GM12865 (cell line): ENCODE measurements around the gene CYB5RL.
"Not testable (repeated sequence)": the region's sequence is repeated elsewhere in the genome, so short reads cannot be mapped to it uniquely, and the experiment has no call there.

ENCODE experiments used
- DNase-seq: peaks from one replicate; pipeline ENCODE4 v3.0.0; 2010; ENCODE audit warnings: low read depth
- H3K4me3 ChIP-seq: 2 replicates; pipeline ENCODE4 v1.5.1; 2011; ENCODE audit warnings: mild to moderate bottlenecking, low read depth, low read length, control low read depth
- CTCF ChIP-seq: IDR thresholded peaks from 2 replicates; pipeline ENCODE4 v1.5.1; 2011; ENCODE audit warnings: low read length, control low read depth, low read depth, inconsistent platforms; ENCODE audit not compliant: insufficient read depth; ENCODE audit errors: missing control alignments

The CYB5RL gene

GRCh38 chr1:54221113-54221834, 21.4 kb upstream of the CYB5RL start:
- no peak overlapping the region for H3K4me3 ChIP-seq
- no peak for TF ChIP-seq CTCF
- no peak for DNase-seq

GRCh38 chr1:54220004-54220811, 20.4 kb upstream of the CYB5RL start:
- no peak overlapping the region for H3K4me3 ChIP-seq
- DNase-seq = no peak
- TF ChIP-seq CTCF = no peak

GRCh38 chr1:54219688-54220003, 19.8 kb upstream of the CYB5RL start:
- TF ChIP-seq CTCF = no peak
- no peak for DNase-seq
- no peak overlapping the region for H3K4me3 ChIP-seq

GRCh38 chr1:54218883-54219687, 19.3 kb upstream of the CYB5RL start:
- no peak for TF ChIP-seq CTCF
- no peak overlapping the region for H3K4me3 ChIP-seq
- DNase-seq = no peak

- no peak overlapping the region for H3K4me3 ChIP-seq
- no peak for DNase-seq
- no peak for TF ChIP-seq CTCF
These were observed 15.7 kb upstream of the CYB5RL start for GRCh38 chr1:54215523-54215922.

- no peak overlapping the region for H3K4me3 ChIP-seq
- no peak for TF ChIP-seq CTCF
- no peak for DNase-seq
These were observed 13.0 kb upstream of the CYB5RL start for GRCh38 chr1:54212872-54213271.

- H3K4me3 ChIP-seq, DNase-seq: not testable (repeated sequence)
These were observed 8.1 kb upstream of the CYB5RL start for GRCh38 chr1:54207896-54208295.
